Activated naive CD8-positive, alpha-beta T cell treated with anti-CD3 and anti-CD28 coated beads, Interleukin-2, amount 50 U/mL, for 24 hours (primary cell): ENCODE data around the gene SPATA13.
"Not testable (repeated sequence)": the region's sequence is repeated elsewhere in the genome, so short reads cannot be mapped to it uniquely, and the experiment has no call there.

ENCODE experiments used
- ATAC-seq: fragments of 150-1000 bp; cut with Tn5 transposase; one replicate; pipeline ENCODE4 v1.10.0; 2021
- DNase-seq: peaks from one replicate; pipeline ENCODE4 v3.0.0; 2021
- H3K27ac Mint-ChIP-seq: one replicate; pipeline ENCODE4 v1.8.0; 2021; ENCODE audit warnings: mild to moderate bottlenecking, mixed read lengths
- H3K27me3 Mint-ChIP-seq: one replicate; pipeline ENCODE4 v1.8.0; 2021; ENCODE audit warnings: mixed read lengths
- H3K36me3 Mint-ChIP-seq: one replicate; pipeline ENCODE4 v1.8.0; 2021; ENCODE audit warnings: low read depth, mixed read lengths
- H3K4me1 Mint-ChIP-seq: one replicate; pipeline ENCODE4 v1.8.0; 2021; ENCODE audit warnings: mixed read lengths
- H3K4me3 Mint-ChIP-seq: one replicate; pipeline ENCODE4 v1.8.0; 2021; ENCODE audit warnings: mild to moderate bottlenecking, moderate library complexity, mixed read lengths
- H3K9me3 Mint-ChIP-seq: one replicate; pipeline ENCODE4 v1.8.0; 2021; ENCODE audit warnings: mixed read lengths

SPATA13 gene

GRCh38 chr13:24339937-24340607, 179.6 kb downstream of the SPATA13 start:
- no peak for DNase-seq
- Mint-ChIP-seq H3K36me3 (no peaks in the 10 kb centered on the region), H3K4me3 (no peak overlapping the region), H3K27ac (no peak overlapping the region), H3K27me3 (peaks cover 3% of the 10 kb centered on the region), H3K4me1 (no peaks in the 10 kb centered on the region), H3K9me3 (no peaks in the 10 kb centered on the region)
- no peak for ATAC-seq

- Mint-ChIP-seq H3K4me3 (no peak overlapping the region), H3K27ac (no peak overlapping the region), H3K9me3 (no peaks in the 10 kb centered on the region), H3K27me3 (peaks cover 3% of the 10 kb centered on the region), H3K4me1 (no peaks in the 10 kb centered on the region), H3K36me3 (no peaks in the 10 kb centered on the region)
- ATAC-seq (no peak), DNase-seq (no peak)
Measured at GRCh38 chr13:24340608-24340955, 180.1 kb downstream of the SPATA13 start.

- ATAC-seq (peak; percentile 15), DNase-seq (no peak)
- no peaks in the 10 kb centered on the region for H3K4me1 Mint-ChIP-seq
- H3K27ac Mint-ChIP-seq: no peak overlapping the region
- H3K4me3 Mint-ChIP-seq: no peak overlapping the region
- peaks cover 3% of the 10 kb centered on the region for H3K27me3 Mint-ChIP-seq
- H3K9me3 Mint-ChIP-seq: no peaks in the 10 kb centered on the region
- H3K36me3 Mint-ChIP-seq: no peaks in the 10 kb centered on the region
Measured at GRCh38 chr13:24341439-24341838, 180.9 kb downstream of the SPATA13 start.

- no peak for ATAC-seq
- Mint-ChIP-seq H3K27ac (no peak overlapping the region), H3K27me3 (no peaks in the 10 kb centered on the region), H3K4me1 (no peaks in the 10 kb centered on the region), H3K4me3 (no peak overlapping the region), H3K9me3 (no peaks in the 10 kb centered on the region), H3K36me3 (no peaks in the 10 kb centered on the region)
- no peak for DNase-seq
Measured at GRCh38 chr13:24348385-24348784, 187.9 kb downstream of the SPATA13 start.

GRCh38 chr13:24348797-24349515, 188.4 kb downstream of the SPATA13 start:
- no peaks in the 10 kb centered on the region for H3K9me3 Mint-ChIP-seq
- no peaks in the 10 kb centered on the region for H3K27me3 Mint-ChIP-seq
- no peak overlapping the region for H3K4me3 Mint-ChIP-seq
- H3K36me3 Mint-ChIP-seq: no peaks in the 10 kb centered on the region
- no peaks in the 10 kb centered on the region for H3K4me1 Mint-ChIP-seq
- H3K27ac Mint-ChIP-seq: no peak overlapping the region
- no peak for ATAC-seq
- no peak for DNase-seq

- not testable (repeated sequence) for H3K9me3 Mint-ChIP-seq, H3K4me3 Mint-ChIP-seq, H3K27ac Mint-ChIP-seq, DNase-seq, H3K4me1 Mint-ChIP-seq, H3K36me3 Mint-ChIP-seq, H3K27me3 Mint-ChIP-seq
- ATAC-seq: peak; percentile 43
Measured at GRCh38 chr13:24349778-24350664, 189.5 kb downstream of the SPATA13 start.

- H3K9me3 Mint-ChIP-seq: no peaks in the 10 kb centered on the region
Measured at GRCh38 chr13:24351423-24351822, 190.9 kb downstream of the SPATA13 start.

GRCh38 chr13:24353736-24354135, 193.2 kb downstream of the SPATA13 start:
- no peak for ATAC-seq
- Mint-ChIP-seq H3K36me3 (no peaks in the 10 kb centered on the region), H3K27ac (no peak overlapping the region), H3K4me1 (no peaks in the 10 kb centered on the region), H3K27me3 (no peaks in the 10 kb centered on the region), H3K9me3 (no peaks in the 10 kb centered on the region), H3K4me3 (no peak overlapping the region)
- no peak for DNase-seq

More at GRCh38 chr13:24351423-24351822, 190.9 kb downstream of the SPATA13 start:
- Mint-ChIP-seq H3K36me3 (no peaks in the 10 kb centered on the region), H3K4me3 (no peak overlapping the region), H3K27ac (no peak overlapping the region), H3K27me3 (no peaks in the 10 kb centered on the region), H3K4me1 (no peaks in the 10 kb centered on the region)
- no peak for DNase-seq
- ATAC-seq: no peak

GRCh38 chr13:24355103-24355502, 194.6 kb downstream of the SPATA13 start:
- Mint-ChIP-seq H3K4me3 (no peak overlapping the region), H3K4me1 (no peaks in the 10 kb centered on the region), H3K9me3 (no peaks in the 10 kb centered on the region), H3K36me3 (no peaks in the 10 kb centered on the region), H3K27me3 (no peaks in the 10 kb centered on the region), H3K27ac (no peak overlapping the region)
- ATAC-seq: peak; percentile 18
- DNase-seq: no peak

GRCh38 chr13:24356270-24356669, 195.8 kb downstream of the SPATA13 start:
- H3K4me1 Mint-ChIP-seq: no peaks in the 10 kb centered on the region
- no peak overlapping the region for H3K27ac Mint-ChIP-seq
- H3K36me3 Mint-ChIP-seq: no peaks in the 10 kb centered on the region
- no peaks in the 10 kb centered on the region for H3K9me3 Mint-ChIP-seq
- no peak for ATAC-seq
- DNase-seq: no peak
- no peaks in the 10 kb centered on the region for H3K27me3 Mint-ChIP-seq
- H3K4me3 Mint-ChIP-seq: no peak overlapping the region
